OCI-LY1 (cell line): ENCODE results near the gene SLC12A7.

Source experiments
- H2AFZ ChIP-seq: fragments of 200-600 bp; sonication (generic), shearing (Covaris generic); 2 replicates; pipeline ENCODE4 v1.6.0; 2014; ENCODE audit warnings: antibody characterized with exemption, mild to moderate bottlenecking, low read length
- H3F3A ChIP-seq: fragments of 200-600 bp; sonication (generic), shearing (Covaris generic); 2 replicates; pipeline ENCODE4 v1.6.0; 2014; ENCODE audit warnings: mild to moderate bottlenecking, antibody characterized with exemption, low read length, moderate library complexity; ENCODE audit not compliant: insufficient read depth
- H3K27ac ChIP-seq: fragments of 200-600 bp; sonication (generic); 2 replicates; pipeline ENCODE4 v1.5.1; 2014; ENCODE audit warnings: low read length, mixed run types, mild to moderate bottlenecking, low read depth; ENCODE audit not compliant: poor library complexity, severe bottlenecking
- H3K27me3 ChIP-seq: fragments of 200-600 bp; sonication (generic); 2 replicates; pipeline ENCODE4 v1.6.0; 2014; ENCODE audit warnings: antibody characterized with exemption, mild to moderate bottlenecking, low read length, moderate library complexity; ENCODE audit not compliant: insufficient read depth
- H3K36me3 ChIP-seq: fragments of 200-600 bp; sonication (generic); 2 replicates; pipeline ENCODE4 v1.6.1; 2014; ENCODE audit warnings: mild to moderate bottlenecking, antibody characterized with exemption, low read length, moderate library complexity, mixed read lengths; ENCODE audit not compliant: insufficient read depth
- H3K4me1 ChIP-seq: fragments of 200-600 bp; sonication (generic); 2 replicates; pipeline ENCODE4 v1.5.1; 2014; ENCODE audit warnings: mild to moderate bottlenecking, low read length, moderate library complexity; ENCODE audit not compliant: insufficient read depth, severe bottlenecking
- H3K4me2 ChIP-seq: fragments of 200-600 bp; sonication (generic), shearing (Covaris generic); 2 replicates; pipeline ENCODE4 v1.6.1; 2014; ENCODE audit warnings: low read length
- H3K4me3 ChIP-seq: fragments of 200-600 bp; sonication (generic); 2 replicates; pipeline ENCODE4 v1.5.1; 2014; ENCODE audit warnings: low read length, low read depth, mild to moderate bottlenecking, mixed read lengths; ENCODE audit not compliant: poor library complexity, severe bottlenecking
- H3K79me2 ChIP-seq: fragments of 200-600 bp; shearing (Covaris generic); 2 replicates; pipeline ENCODE4 v1.6.1; 2016; ENCODE audit warnings: mixed run types, low read length, mixed read lengths; ENCODE audit not compliant: insufficient read depth
- H3K9ac ChIP-seq: fragments of 200-600 bp; sonication (generic), shearing (Covaris generic); 2 replicates; pipeline ENCODE4 v1.6.1; 2014; ENCODE audit warnings: mild to moderate bottlenecking, low read length, mixed read lengths
- H3K9me2 ChIP-seq: fragments of 200-600 bp; sonication (generic), shearing (Covaris generic); 2 replicates; pipeline ENCODE4 v1.6.1; 2014; ENCODE audit warnings: low read depth, mild to moderate bottlenecking, low read length, mixed read lengths
- H3K9me3 ChIP-seq: fragments of 200-600 bp; shearing (Covaris generic); 2 replicates; pipeline ENCODE4 v1.6.1; 2014; ENCODE audit warnings: low read length, mixed read lengths
- H4K20me1 ChIP-seq: fragments of 200-600 bp; sonication (generic), shearing (Covaris generic); 2 replicates; pipeline ENCODE4 v1.6.0; 2016; ENCODE audit warnings: mild to moderate bottlenecking, low read length; ENCODE audit not compliant: insufficient read depth
- CTCF ChIP-seq: fragments of 200-600 bp; sonication (generic), shearing (Covaris generic); IDR thresholded peaks from 2 replicates; pipeline ENCODE4 v1.5.1; 2017; ENCODE audit warnings: mild to moderate bottlenecking, antibody characterized with exemption, low read length, moderate library complexity, mixed read lengths
- EZH2 ChIP-seq: fragments of 200-600 bp; sonication (generic), shearing (Covaris generic); IDR thresholded peaks from 2 replicates; pipeline ENCODE4 v1.8.0; 2017; ENCODE audit warnings: borderline replicate concordance, mixed run types, mild to moderate bottlenecking, antibody characterized with exemption, low read length, moderate library complexity, mixed read lengths

SLC12A7 gene

DNA sequence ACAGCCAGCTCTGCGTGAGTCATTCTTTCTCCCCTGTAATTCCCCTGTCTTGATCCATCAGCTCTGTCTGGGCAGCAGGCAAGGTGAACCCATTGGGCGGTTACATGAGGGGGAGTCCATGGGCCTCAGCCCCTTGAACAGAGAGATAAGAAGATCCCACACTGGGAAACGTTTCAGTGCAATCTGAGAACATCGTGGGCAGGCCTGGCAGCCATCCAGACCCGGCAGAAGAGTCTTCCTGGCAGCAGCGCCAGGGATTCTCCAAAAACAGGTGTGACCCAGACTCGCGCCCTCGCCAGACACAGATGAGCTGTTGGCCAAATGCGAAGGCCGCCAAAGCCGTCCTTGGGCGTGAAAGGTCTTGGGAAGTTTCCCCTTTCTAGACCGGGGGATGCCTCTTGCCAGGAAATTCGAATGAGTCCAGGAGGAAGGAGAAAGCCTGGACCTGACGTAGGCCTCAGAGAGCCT lies 6.4 kb upstream of the SLC12A7 start:
- H3K27ac ChIP-seq = no peak overlapping the region
- no peak overlapping the region for H3K4me2 ChIP-seq
- no peaks in the 10 kb centered on the region for H3K36me3 ChIP-seq
- H3K4me1 ChIP-seq = no peaks in the 10 kb centered on the region
- no peaks in the 10 kb centered on the region for H3K9me3 ChIP-seq
- no peak for TF ChIP-seq EZH2
- TF ChIP-seq CTCF = no peak
- no peaks in the 10 kb centered on the region for H3F3A ChIP-seq
- no peak overlapping the region for H2AFZ ChIP-seq
- H3K27me3 ChIP-seq = peaks cover 7% of the 10 kb centered on the region; the same call in 1 of the 2 replicates
- no peak overlapping the region for H3K4me3 ChIP-seq
- no peaks in the 10 kb centered on the region for H4K20me1 ChIP-seq
- no peak overlapping the region for H3K9ac ChIP-seq
- H3K79me2 ChIP-seq = no peaks in the 10 kb centered on the region
- no peaks in the 10 kb centered on the region for H3K9me2 ChIP-seq

- Histone ChIP-seq H3F3A (no peaks in the 10 kb centered on the region), H3K4me3 (no peak overlapping the region), H3K27me3 (peaks cover 5% of the 10 kb centered on the region; the same call in 1 of the 2 replicates), H3K9me2 (no peaks in the 10 kb centered on the region), H4K20me1 (no peaks in the 10 kb centered on the region), H3K4me2 (no peak overlapping the region), H3K9ac (no peak overlapping the region), H3K4me1 (no peaks in the 10 kb centered on the region), H3K9me3 (no peaks in the 10 kb centered on the region), H3K79me2 (no peaks in the 10 kb centered on the region), H3K27ac (no peak overlapping the region), H3K36me3 (no peaks in the 10 kb centered on the region), H2AFZ (no peak overlapping the region)
- TF ChIP-seq EZH2 (no peak), CTCF (no peak)
Measured at GRCh38 chr5:1116977-1117376, 5.1 kb upstream of the SLC12A7 start.

DNA sequence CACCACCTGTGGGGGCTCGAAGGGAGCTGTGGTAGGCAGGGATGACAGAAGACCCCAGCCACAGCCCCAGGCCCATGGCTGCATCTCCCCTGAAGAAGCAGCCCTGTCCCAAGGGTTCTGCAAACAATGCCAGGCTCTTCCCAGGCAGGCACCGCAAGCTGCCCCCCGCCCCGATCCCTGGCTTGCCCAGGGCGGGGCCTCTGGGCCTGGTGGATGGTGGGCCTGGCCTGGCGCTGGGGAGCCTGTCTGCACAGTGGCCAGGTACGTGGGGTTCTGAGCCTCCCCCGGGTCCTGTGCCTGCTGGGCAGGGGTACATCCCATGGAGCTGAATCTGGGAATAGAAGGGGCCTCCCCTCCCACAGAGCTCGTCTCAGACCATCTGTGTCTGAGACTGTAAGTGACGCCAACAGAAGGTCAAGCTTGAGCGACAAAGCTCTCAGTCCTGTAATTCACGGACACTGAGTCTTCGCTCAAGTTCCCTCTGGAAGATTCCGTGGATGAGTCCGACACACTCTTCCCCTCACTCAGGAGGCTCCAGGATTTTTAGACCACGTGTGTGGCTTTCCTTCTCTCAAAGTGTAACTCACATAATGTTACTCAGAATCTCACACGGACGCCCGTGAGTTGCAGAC lies 4.4 kb upstream of the SLC12A7 start:
- Histone ChIP-seq H3K9me2 (no peaks in the 10 kb centered on the region), H3K9me3 (no peaks in the 10 kb centered on the region), H3K4me1 (no peaks in the 10 kb centered on the region), H3K4me2 (no peak overlapping the region), H3F3A (no peaks in the 10 kb centered on the region), H2AFZ (no peak overlapping the region), H3K9ac (no peak overlapping the region), H3K27me3 (no peaks in the 10 kb centered on the region; the same call in 1 of the 2 replicates), H3K4me3 (no peak overlapping the region), H4K20me1 (no peaks in the 10 kb centered on the region), H3K79me2 (no peaks in the 10 kb centered on the region), H3K27ac (no peak overlapping the region), H3K36me3 (no peaks in the 10 kb centered on the region)
- TF ChIP-seq CTCF (no peak), EZH2 (no peak)
